ENCODE results near the gene HDAC7. TPM values are rescaled to one million over a fixed set of nuclear protein-coding genes. Genes with fewer than 3 reads are reported as not detected.
A peak's percentile ranks its signal among the peaks of the same experiment; 100 is the strongest.

The HDAC7 gene
- total RNA-seq, 4 donors from 2014 or later: 9.8 to 80.9 (median 36.8) TPM

- no peaks in the 10 kb centered on the region for H3K9me3 ChIP-seq
- H3K4me3 ChIP-seq: no peak overlapping the region
- peaks cover 0 to 7% (median under 1%) of the 10 kb centered on the region in 4 donors for H3K4me1 ChIP-seq
- H3K36me3 ChIP-seq: no peaks in the 10 kb centered on the region
- no peaks in the 10 kb centered on the region for H3K27me3 ChIP-seq
- TF ChIP-seq POLR2A (IDR thresholded peaks at IDR 0.05) (no peak), CTCF (IDR thresholded peaks at IDR 0.05) (no peak)
- no peak for DNase-seq
- no peak overlapping the region for H3K27ac ChIP-seq
Measured at GRCh38 chr12:47746523-47746922, 73.2 kb downstream of the HDAC7 start.

- TF ChIP-seq POLR2A (IDR thresholded peaks at IDR 0.05) (no peak), CTCF (IDR thresholded peaks at IDR 0.05) (no peak)
- H3K27ac ChIP-seq: no peak overlapping the region
- no peak for DNase-seq
- no peak overlapping the region for H3K4me3 ChIP-seq
- peaks cover 0 to 10% (median 5%) of the 10 kb centered on the region in 4 donors for H3K4me1 ChIP-seq
- H3K9me3 ChIP-seq: no peaks in the 10 kb centered on the region
- H3K27me3 ChIP-seq: no peaks in the 10 kb centered on the region
- no peaks in the 10 kb centered on the region for H3K36me3 ChIP-seq
Measured at GRCh38 chr12:47746073-47746472, 73.6 kb downstream of the HDAC7 start.

GRCh38 chr12:47745485-47746041, 74.1 kb downstream of the HDAC7 start:
- H3K9me3 ChIP-seq: no peaks in the 10 kb centered on the region
- no peaks in the 10 kb centered on the region for H3K36me3 ChIP-seq
- no peaks in the 10 kb centered on the region for H3K27me3 ChIP-seq
- no peak for DNase-seq
- no peak for TF ChIP-seq POLR2A (IDR thresholded peaks at IDR 0.05)
- no peak for TF ChIP-seq CTCF (IDR thresholded peaks at IDR 0.05)
- H3K4me1 ChIP-seq: peaks cover 0 to 15% (median 10%) of the 10 kb centered on the region in 4 donors
- H3K27ac ChIP-seq: no peak overlapping the region
- no peak overlapping the region for H3K4me3 ChIP-seq

GRCh38 chr12:47744778-47745436, 74.8 kb downstream of the HDAC7 start:
- TF ChIP-seq CTCF (IDR thresholded peaks at IDR 0.05) (no peak), POLR2A (IDR thresholded peaks at IDR 0.05) (no peak)

GRCh38 chr12:47744005-47744651, 75.6 kb downstream of the HDAC7 start:
- no peaks in the 10 kb centered on the region for H3K9me3 ChIP-seq
- peak; percentile 70 to 93 (median 78) for DNase-seq
- no peaks in the 10 kb centered on the region for H3K27me3 ChIP-seq
- H3K27ac ChIP-seq: no peak overlapping the region
- no peak for TF ChIP-seq POLR2A (IDR thresholded peaks at IDR 0.05)
- peak; percentile 13 to 88 (median 78) for TF ChIP-seq CTCF (IDR thresholded peaks at IDR 0.05)
- no peaks in the 10 kb centered on the region for H3K36me3 ChIP-seq
- H3K4me3 ChIP-seq: no peak overlapping the region
- H3K4me1 ChIP-seq: peaks cover 0 to 26% (median 21%) of the 10 kb centered on the region in 4 donors

More at GRCh38 chr12:47744778-47745436, 74.8 kb downstream of the HDAC7 start:
- no peak for DNase-seq
- Histone ChIP-seq H3K4me3 (no peak overlapping the region), H3K9me3 (no peaks in the 10 kb centered on the region), H3K4me1 (peaks cover 0 to 19% (median 17%) of the 10 kb centered on the region in 4 donors), H3K27ac (no peak overlapping the region), H3K36me3 (no peaks in the 10 kb centered on the region), H3K27me3 (no peaks in the 10 kb centered on the region)
